ENCODE measurements around the gene BRPF1.

BRPF1 gene

DNA sequence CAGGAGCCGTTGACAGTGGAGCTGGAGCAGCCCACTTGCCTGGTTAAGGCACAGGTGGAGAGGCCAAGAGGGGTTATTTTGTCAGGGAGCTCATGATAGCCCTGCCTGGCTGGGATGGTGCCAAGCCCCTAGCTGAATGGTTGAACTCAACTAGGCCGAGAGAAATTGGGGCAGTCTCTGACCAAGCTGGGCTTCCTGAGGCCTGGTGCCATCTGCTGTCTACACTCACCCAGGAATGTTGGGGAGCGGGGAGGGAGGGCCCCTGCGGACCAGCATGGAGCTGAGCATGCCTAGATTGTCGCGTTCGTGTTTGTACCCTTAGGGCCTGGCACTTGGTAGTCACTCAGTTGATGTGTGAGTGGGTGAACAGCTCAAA, 1.2 kb downstream of the BRPF1 start:
- no peak for DNase-seq

DNA sequence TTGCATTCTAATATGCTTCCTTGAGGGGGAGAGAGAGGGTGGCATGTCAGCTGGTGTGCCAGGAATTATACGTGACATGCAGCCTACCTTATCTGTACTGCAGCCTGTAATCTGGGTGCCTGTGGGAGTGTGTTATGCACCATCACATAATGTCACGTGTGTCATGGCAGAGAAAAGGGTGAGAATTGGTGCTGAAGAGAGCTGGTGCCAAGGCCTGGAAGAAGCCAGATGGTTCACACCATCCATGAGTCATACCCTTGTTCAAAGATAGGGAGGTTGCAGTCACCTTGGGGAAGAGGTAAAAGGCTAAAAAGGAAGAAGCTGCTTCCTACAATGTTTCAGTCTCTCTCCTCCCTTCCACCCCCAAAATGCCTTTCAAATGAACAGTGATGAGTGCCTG, 5.3 kb downstream of the BRPF1 start:
- no peak for DNase-seq

DNA sequence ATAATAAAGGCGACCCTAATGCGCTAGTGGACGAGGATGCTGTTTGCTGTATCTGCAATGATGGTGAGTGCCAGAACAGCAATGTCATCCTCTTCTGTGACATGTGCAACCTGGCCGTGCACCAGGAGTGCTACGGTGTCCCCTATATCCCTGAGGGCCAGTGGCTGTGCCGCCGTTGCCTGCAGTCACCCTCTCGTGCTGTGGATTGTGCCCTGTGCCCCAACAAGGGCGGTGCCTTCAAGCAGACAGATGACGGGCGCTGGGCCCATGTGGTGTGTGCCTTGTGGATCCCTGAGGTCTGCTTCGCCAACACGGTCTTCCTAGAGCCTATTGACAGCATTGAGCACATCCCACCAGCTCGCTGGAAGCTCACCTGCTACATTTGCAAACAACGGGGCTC, 7.6 kb downstream of the BRPF1 start:
- DNase-seq, result no peak

DNA sequence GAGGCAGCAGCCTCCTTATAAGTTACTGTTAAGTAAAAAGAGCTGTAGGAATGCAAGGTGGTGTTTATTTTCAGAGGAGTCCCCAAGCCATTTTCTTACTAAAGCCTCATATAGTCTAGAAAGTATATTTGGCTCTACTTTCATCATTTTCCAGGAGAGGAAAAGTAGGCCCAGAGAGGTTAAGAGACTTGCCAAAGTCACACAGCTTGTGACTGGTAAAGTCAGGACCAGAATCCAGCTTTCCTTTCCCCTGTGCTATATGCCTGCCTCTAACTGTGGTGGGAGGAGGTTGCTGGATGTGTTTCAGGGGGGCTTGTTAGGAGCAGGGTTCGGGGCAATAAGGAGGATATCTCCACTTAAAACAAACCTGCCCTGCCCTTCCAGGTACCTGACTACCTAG, 11.0 kb downstream of the BRPF1 start:
- no peak for DNase-seq

DNA sequence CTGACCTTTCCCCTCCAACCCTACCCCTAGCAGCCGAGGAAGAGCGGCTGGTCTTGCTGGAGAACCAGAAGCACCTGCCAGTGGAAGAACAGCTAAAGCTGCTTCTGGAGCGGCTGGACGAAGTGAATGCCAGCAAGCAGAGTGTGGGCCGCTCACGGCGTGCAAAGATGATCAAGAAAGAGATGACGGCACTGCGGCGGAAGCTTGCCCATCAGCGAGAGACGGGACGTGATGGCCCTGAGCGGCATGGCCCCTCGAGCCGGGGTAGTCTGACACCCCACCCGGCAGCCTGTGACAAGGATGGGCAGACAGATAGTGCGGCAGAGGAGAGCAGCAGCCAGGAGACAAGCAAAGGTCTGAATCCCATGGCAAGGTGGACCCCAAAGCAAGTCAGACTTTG, 12.0 kb downstream of the BRPF1 start:
- no peak for DNase-seq

DNA sequence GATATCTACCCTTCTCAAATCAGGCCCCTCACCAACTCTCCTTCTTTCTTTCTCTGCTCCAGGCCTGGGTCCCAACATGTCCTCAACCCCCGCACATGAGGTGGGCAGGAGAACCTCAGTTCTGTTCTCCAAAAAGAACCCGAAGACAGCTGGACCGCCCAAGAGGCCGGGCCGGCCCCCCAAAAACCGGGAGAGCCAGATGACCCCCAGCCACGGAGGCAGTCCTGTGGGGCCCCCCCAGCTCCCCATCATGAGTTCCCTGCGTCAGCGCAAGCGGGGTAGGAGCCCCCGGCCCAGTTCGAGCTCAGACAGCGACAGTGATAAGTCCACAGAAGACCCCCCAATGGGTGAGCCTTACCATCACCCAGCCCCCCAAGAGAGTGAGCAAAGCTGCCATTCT, 12.6 kb downstream of the BRPF1 start:
- DNase-seq, result no peak

DNA sequence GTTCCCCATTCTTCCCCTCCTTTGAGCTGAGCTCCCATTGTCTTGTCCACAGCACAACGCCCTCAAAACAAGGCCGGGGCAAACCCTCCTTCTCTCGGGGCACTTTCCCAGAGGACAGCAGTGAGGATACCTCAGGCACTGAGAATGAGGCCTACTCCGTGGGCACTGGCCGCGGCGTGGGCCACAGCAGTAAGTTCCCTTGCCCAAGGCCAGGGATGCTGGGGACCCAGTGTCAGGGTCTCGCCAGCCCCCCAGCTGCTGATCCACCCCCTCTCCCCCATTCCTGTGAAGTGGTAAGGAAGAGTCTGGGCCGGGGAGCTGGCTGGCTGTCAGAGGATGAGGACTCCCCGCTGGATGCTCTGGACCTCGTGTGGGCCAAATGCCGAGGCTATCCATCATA, 14.0 kb downstream of the BRPF1 start:
- DNase-seq, result no peak

DNA sequence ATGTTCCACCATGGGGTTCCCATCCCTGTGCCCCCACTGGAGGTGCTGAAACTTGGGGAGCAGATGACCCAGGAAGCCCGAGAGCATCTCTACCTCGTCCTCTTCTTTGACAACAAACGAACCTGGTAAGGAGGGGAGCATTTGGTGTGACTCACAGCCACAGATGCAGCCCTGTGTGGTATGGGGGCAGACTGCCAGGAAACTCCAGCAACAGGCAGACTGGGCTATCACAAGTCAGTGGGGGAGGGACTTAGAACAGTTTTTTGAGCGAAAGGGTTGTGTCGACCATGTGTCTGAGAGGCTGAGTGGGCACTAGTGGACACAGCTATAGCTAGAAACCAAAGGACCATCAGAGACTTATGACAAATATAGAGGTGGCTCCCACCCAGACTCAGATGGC, 14.8 kb downstream of the BRPF1 start:
- DNase-seq, result no peak

DNA sequence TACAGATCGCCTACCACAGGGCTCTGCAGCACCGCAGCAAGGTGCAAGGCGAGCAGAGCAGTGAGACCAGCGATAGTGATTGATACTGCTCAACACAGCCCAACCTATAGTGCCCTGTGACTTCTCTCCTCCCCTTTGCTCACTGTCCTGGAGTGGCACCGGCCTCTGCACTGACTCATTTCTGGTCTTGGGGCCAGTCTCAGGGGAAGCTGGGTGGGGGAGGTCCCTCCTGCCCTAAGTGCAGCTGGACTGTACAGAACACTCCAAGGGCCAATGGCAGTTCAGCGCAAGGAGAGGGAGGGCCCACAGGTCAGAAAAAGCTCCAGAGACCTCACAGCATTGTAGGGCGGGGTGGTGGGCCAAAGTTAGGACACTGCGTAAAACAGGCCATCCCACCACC, 15.7 kb downstream of the BRPF1 start:
- DNase-seq, result no peak

DNA sequence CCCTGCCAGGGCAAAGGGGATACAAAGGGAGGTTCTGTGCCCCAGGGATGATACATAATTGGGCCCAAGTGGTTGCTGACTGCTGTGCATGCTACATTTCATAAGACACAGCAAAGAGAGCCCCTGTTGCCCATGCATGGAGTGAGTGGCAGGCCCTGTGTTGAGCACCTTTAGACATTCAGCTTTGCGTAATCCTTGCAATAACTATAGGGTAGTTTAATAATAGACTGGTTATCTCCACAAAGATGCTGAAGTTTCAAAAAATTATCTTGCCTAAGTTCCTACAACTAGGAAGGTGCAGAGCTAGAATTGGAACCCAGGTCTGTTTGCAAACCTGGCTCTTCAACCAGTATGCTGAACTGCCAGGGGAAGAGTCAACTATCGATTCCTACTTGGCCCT, 16.5 kb downstream of the BRPF1 start:
- no peak for DNase-seq

DNA sequence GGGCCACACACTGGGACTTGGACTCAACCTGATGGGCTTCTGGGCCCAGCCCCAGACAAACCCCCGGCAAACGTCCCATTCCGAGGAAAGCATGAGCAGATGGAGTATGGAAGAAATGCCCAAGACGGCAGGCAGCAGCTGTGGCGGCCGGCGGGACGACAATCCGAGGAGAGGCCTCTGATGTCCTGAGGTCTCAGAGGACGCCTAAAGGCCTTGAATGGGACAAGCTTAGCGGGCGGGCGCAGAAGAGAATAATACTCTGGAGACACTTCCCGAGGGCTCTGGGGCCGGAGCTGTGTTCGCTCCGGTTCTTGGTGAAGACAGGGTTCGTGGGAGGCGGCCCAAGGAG, 17.7 kb downstream of the BRPF1 start:
- DNase-seq, result no peak

DNA sequence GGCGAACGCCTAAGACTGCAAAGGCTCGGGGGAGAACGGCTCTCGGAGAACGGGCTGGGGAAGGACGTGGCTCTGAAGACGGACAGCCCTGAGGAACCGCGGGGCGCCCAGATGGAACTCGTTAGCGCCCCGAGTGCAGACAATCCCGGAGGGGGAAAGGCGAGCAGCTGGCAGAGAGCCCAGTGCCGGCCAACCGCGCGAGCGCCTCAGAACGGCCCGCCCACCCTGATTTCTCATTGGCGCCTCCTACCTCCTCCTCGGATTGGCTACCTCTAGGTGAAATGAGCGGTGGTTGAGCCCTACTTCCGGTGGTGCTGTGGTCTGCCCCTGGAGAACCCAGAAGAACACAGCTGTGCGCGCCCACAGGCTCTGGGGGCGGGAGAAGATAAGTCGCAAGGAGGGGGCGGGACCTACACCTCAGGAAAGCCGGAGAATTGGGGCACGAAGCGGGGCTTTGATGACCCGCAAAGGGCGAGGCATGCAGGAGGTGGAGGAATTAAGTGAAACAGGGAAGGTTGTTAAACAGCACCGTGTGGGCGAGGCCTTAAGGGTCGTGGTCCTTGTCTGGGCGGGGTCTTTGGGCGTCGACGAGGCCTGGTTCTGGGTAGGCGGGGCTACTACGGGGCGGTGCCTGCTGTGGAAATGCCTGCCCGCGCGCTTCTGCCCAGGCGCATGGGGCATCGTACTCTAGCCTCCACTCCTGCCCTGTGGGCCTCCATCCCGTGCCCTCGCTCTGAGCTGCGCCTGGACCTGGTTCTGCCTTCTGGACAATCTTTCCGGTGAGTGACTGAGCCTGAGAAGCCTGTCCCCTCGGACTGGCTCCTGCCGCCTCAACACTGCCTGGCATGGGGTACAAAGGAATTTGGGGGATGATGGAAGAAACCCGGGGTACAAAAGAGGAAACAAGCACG, 18.4 kb downstream of the BRPF1 start, which contains the start of gene OGG1:
OGG1 (plus strand) TSS at position 308 of the 911 bp plus-strand sequence; CDS start at position 643, 335 bp downstream.
- DNase-seq, result peak; percentile 89

DNA sequence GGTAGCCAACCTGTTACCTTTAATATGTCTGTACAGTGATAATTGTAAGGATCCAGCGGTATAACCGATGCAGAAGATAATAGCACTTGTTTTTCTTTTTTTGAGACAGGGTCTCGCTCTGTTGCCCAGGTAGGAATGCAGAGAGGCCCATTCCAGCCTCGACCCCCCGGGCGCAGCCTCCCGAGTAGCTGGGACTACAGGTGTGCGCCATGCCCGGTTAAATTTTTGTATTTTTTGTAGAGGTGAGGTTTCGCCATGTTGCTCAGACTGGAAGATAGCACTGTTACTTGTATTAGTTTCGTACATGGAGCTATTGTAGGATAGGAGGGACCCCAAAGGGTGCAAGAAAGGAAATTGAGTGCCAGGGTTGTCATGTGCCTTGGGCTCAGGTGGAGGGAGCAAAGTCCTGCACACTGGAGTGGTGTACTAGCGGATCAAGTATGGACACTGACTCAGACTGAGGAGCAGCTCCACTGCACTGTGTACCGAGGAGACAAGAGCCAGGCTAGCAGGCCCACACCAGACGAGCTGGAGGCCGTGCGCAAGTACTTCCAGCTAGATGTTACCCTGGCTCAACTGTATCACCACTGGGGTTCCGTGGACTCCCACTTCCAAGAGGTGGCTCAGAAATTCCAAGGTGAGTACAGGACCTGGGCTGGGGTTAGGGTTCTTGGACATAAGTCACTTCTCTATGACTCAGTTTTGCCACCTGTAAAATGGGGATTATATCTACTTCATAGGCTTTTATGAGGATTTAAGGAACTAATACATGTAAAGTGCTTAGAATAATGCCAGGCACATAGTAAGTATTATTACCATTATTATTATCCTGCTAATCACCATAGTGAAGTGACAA, 19.2 kb downstream of the BRPF1 start:
- no peak for DNase-seq

DNA sequence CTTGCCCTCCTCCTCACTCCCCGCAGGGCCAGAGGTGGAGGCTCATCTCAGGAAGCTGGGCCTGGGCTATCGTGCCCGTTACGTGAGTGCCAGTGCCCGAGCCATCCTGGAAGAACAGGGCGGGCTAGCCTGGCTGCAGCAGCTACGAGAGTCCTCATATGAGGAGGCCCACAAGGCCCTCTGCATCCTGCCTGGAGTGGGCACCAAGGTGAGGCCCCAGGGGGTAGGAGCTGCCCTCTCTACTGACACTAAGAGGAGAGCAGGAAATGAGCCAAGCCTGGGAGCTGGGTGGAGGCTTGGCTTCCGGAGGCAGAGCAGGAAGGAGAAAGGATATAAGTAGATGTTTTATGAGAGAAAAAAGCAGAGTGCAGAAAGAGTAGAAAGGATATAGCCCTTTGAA, 23.1 kb downstream of the BRPF1 start:
- no peak for DNase-seq

DNA sequence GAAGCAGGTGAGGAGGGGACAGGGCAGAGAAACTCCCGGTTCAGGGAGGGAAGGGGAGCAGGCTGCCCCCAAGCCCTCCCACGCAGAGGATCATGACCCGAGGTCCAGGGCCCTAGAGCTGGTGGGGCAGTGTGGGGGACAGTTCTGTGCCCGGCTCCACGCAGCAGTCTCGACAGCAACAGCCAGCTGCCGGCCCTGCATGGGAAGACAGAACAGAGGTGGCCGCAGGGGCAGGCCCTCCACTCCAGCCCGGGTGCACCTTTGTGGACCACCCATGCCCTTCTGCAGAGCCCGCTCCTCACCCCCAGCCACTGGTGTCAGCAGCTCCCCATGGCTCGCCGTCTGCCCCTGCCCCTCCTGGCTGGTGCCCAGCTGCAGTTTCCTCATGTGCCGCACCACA, 25.9 kb downstream of the BRPF1 start:
- no peak for DNase-seq

DNA sequence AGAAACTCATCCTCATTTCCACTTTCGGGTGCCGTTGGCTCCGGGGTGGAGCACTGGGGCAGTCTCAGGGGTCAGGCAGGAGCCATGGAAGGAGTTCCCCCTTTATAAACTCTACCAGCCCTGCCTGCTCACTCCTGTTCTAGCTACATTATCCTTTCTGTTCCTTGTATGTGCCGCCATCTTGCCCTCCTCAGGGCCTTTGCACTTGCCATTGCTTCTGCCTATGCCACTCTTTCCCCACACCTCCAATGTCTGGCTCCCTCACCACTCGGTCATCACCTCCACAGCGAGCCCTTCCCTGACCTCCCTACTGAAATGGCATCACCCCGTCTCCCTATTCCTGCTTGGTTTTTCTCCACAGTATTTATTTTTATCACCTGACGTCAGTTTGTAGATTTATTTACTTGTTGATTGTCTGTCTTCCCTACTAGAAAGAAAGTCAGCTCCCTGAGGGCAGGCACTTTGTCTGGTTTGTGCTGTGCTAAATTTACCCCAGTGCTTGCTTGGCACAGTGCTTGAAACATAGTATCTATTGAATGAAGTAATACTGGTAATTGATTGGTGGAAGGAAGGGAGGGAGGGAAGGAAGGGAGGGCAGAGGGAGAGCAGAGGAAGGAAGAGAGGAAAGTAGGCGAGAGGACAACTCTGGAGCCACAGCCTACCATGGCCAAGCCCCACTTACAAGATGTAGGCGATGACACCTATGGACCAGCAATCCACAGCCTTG, 29.4 kb downstream of the BRPF1 start:
- DNase-seq, result no peak

DNA sequence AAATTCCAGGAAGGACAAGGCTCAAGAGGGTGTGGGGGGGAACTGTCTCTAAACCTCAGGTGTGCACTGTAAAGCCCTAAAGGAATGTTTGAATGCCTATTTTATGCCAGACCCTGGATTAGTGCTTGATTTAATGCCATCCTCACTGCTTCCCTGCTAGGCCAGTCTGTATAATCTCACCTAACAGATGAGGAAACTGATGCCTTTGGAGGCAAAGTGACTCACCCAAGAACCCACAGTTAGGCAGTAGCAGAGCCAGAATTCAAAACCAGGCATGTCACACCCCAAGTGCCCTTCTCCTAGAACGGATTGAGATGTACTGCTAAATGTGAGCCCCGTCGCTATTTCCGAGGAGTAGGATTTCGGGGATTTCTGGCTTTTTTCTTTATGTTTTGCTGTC, 30.4 kb downstream of the BRPF1 start:
- no peak for DNase-seq

DNA sequence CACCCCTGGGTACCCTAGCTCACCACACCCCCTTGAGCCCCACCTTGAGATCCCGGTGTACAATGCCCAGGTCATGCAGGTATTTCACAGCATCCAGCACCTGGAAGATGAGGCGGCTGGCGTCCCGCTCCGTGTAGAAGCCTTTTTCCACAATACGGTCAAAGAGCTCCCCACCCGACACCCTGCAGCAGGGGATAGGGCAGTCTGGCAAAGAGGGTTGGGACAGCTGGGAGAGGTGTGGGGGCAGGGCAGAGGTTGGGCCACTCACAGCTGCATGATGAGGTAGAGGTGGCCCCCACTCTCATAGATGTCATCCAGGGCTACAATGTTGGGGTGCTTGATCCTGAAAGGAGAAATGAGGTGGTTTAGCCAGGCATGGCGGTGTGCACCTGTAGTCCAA, 31.3 kb downstream of the BRPF1 start:
- DNase-seq, result no peak

DNA sequence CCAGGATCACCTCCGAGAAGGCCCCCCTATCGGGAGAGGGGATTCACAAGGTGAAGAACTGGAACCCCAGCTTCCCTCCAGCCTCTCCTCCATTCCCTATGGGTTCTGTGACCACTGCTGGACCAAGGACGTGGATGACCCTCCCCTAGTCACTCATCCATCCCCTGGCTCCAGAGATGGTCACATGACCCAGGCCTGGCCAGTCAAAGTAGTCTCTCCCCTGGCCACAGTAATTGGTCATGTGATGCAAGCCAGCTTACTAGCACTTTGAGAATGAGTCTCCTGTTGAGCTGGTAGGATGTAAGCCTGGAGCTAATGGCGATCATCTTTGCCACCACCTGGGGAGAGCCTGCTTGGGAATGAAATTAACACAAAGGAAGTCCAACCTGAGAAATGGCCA, 34.3 kb downstream of the BRPF1 start:
- no peak for DNase-seq

DNA sequence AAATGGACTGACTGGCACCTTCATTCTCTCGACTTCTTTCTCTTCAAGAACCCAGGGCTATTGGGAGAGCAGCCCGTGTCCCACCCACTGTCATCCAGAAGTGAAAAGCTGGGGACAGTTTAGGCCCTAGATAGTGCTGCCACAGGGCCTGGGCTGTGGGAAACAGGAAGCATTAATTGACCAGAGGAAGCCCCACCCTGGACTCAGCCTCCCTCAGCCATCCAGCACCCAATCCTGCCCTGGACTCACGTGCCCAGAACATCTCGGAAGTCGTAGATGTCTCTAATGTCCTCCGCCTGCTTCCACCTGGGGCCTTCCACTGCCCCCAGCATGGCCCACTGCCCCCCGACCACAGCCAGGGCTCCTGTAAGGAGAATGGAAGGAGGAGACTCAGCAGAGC, 35.9 kb downstream of the BRPF1 start:
- no peak for DNase-seq

DNA sequence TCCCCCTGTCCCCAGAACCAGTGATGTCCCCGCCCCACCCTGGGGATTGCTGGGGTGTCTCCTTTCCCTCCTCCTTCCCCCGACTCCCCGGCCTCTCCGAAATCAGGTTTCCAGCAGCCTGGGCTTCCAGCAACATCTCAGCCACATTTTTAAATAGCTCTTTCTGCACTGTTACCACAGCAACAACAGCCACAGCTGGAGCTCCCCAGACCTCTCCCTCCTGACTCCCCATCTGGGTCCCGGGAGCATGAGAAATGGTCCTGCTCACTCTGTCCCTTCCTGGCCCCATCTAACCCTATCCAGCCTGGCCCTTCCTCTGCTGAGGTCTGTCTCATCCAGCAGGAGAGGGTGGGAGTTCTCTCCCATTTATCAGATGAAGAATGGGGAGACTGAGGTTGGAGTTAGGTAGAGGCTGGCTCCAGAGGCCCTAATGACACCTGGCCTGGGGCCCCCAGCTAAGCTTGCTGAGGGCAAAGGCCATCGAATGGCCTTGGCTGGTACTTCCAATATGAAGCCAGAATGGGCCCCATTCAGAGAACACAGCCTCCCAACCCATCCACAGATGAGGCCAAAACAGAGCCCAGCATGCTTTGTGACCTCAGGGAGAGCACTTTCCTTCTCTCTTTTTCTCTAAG, 36.7 kb downstream of the BRPF1 start:
- DNase-seq, result no peak

DNA sequence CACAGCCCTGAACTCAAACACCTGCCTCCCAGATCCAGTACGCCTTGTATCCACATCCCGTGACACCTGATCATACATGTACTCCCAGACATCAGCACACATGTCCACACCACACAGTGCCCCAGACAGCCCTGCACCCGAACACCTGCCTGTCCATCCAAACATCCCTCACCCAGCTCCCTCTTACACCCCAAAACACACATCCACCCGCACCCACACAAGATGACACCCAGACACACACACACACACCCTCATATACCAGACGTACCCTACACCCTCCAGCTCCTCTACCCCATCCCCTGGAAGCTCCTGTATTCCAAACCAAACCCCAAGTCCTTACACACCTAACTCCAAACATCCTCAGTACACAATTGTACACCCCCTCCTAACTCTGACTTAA, 37.5 kb downstream of the BRPF1 start:
- no peak for DNase-seq

Measured in NCI-H1105 (cell line).